Stimulated activated effector memory CD8-positive, alpha-beta T cell treated with anti-CD3 and anti-CD28 coated beads, Interleukin-12 subunit alpha, Interleukin-12 subunit beta, amount 100 ng/mL, for 72 hours (primary cell): Measurements from ENCODE around the gene PLCB1.
A peak's percentile ranks its signal among the peaks of the same experiment; 100 is the strongest.
"Not testable (repeated sequence)": the region's sequence is repeated elsewhere in the genome, so short reads cannot be mapped to it uniquely, and the experiment has no call there.

ENCODE experiments used
- ATAC-seq: fragments of 150-1000 bp; cut with Tn5 transposase; 2 replicates; pipeline ENCODE4 v1.10.0; 2021
- DNase-seq, 2 donors: peaks; one replicate each; pipeline ENCODE4 v3.0.0; 2021 to 2022; ENCODE audit warnings: low spot score in 2 of 2
- H3K27ac Mint-ChIP-seq: one replicate; pipeline ENCODE4 v1.8.0; 2022; ENCODE audit warnings: mild to moderate bottlenecking, mixed read lengths
- H3K36me3 Mint-ChIP-seq: one replicate; pipeline ENCODE4 v1.8.0; 2022; ENCODE audit warnings: mild to moderate bottlenecking, mixed read lengths
- H3K4me1 Mint-ChIP-seq: one replicate; pipeline ENCODE4 v1.8.0; 2022; ENCODE audit warnings: mixed read lengths
- H3K4me3 Mint-ChIP-seq: one replicate; pipeline ENCODE4 v1.8.0; 2022; ENCODE audit warnings: mild to moderate bottlenecking, mixed read lengths
- H3K9me3 Mint-ChIP-seq: one replicate; pipeline ENCODE4 v1.8.0; 2022; ENCODE audit warnings: mixed read lengths

The PLCB1 gene

GRCh38 chr20:8145246-8146168 is 13.4 kb downstream of the PLCB1 start:
- ATAC-seq (peak; percentile 53), DNase-seq (no peak)
- Mint-ChIP-seq H3K4me3 (peak overlapping the region; percentile 55), H3K4me1 (peaks cover 48% of the 10 kb centered on the region), H3K36me3 (no peaks in the 10 kb centered on the region), H3K9me3 (no peaks in the 10 kb centered on the region), H3K27ac (peak overlapping the region; percentile 84)

- ATAC-seq (no peak), DNase-seq (no peak)
- H3K4me3 Mint-ChIP-seq, result no peak overlapping the region
- no peaks in the 10 kb centered on the region for H3K36me3 Mint-ChIP-seq
- H3K27ac Mint-ChIP-seq, result no peak overlapping the region
- no peaks in the 10 kb centered on the region for H3K9me3 Mint-ChIP-seq
- peaks cover 58% of the 10 kb centered on the region for H3K4me1 Mint-ChIP-seq
These were observed 15.4 kb downstream of the PLCB1 start for GRCh38 chr20:8147476-8147875.

- DNase-seq, result no peak
- Mint-ChIP-seq H3K4me3 (no peak overlapping the region), H3K36me3 (no peaks in the 10 kb centered on the region), H3K27ac (no peak overlapping the region), H3K4me1 (peaks cover 58% of the 10 kb centered on the region), H3K9me3 (no peaks in the 10 kb centered on the region)
- ATAC-seq, result no peak
These were observed 16.4 kb downstream of the PLCB1 start for GRCh38 chr20:8148501-8148900.

GRCh38 chr20:8150591-8150990 is 18.5 kb downstream of the PLCB1 start:
- H3K4me1 Mint-ChIP-seq, result peaks cover 59% of the 10 kb centered on the region
- DNase-seq (no peak), ATAC-seq (no peak)
- no peak overlapping the region for H3K4me3 Mint-ChIP-seq
- no peaks in the 10 kb centered on the region for H3K36me3 Mint-ChIP-seq
- no peak overlapping the region for H3K27ac Mint-ChIP-seq
- H3K9me3 Mint-ChIP-seq, result no peaks in the 10 kb centered on the region

GRCh38 chr20:8151372-8151771 is 19.3 kb downstream of the PLCB1 start:
- Mint-ChIP-seq H3K9me3 (no peaks in the 10 kb centered on the region), H3K4me3 (peak overlapping the region; percentile 1), H3K4me1 (peaks cover 66% of the 10 kb centered on the region), H3K27ac (peak overlapping the region; percentile 26), H3K36me3 (no peaks in the 10 kb centered on the region)
- peak; percentile 60 for ATAC-seq
- no peak for DNase-seq

GRCh38 chr20:8152183-8152582 is 20.1 kb downstream of the PLCB1 start:
- H3K4me1 Mint-ChIP-seq, result peaks cover 72% of the 10 kb centered on the region
- H3K4me3 Mint-ChIP-seq, result peak overlapping the region; percentile 1
- DNase-seq (no peak), ATAC-seq (no peak)
- no peaks in the 10 kb centered on the region for H3K9me3 Mint-ChIP-seq
- no peaks in the 10 kb centered on the region for H3K36me3 Mint-ChIP-seq
- H3K27ac Mint-ChIP-seq, result peak overlapping the region; percentile 41

GRCh38 chr20:8152847-8153246 is 20.8 kb downstream of the PLCB1 start:
- ATAC-seq (peak; percentile 68), DNase-seq (no peak)
- Mint-ChIP-seq H3K27ac (peak overlapping the region; percentile 41), H3K36me3 (no peaks in the 10 kb centered on the region), H3K4me3 (peak overlapping the region; percentile 1), H3K9me3 (no peaks in the 10 kb centered on the region), H3K4me1 (peaks cover 67% of the 10 kb centered on the region)

GRCh38 chr20:8153281-8153908 is 21.3 kb downstream of the PLCB1 start:
- ATAC-seq (peak; percentile 80), DNase-seq (no peak)
- Mint-ChIP-seq H3K4me3 (peak overlapping the region; percentile 1), H3K36me3 (no peaks in the 10 kb centered on the region), H3K27ac (peak overlapping the region; percentile 41), H3K9me3 (no peaks in the 10 kb centered on the region), H3K4me1 (peaks cover 66% of the 10 kb centered on the region)

GRCh38 chr20:8154638-8155037 is 22.6 kb downstream of the PLCB1 start:
- ATAC-seq, result no peak

GRCh38 chr20:8155229-8155628 is 23.2 kb downstream of the PLCB1 start:
- Mint-ChIP-seq H3K4me1 (peaks cover 65% of the 10 kb centered on the region), H3K36me3 (no peaks in the 10 kb centered on the region), H3K9me3 (no peaks in the 10 kb centered on the region), H3K4me3 (peak overlapping the region; percentile 3), H3K27ac (no peak overlapping the region)
- no peak for ATAC-seq
- DNase-seq, result no peak

More at GRCh38 chr20:8154638-8155037, 22.6 kb downstream of the PLCB1 start:
- no peak for DNase-seq
- H3K4me1 Mint-ChIP-seq, result peaks cover 66% of the 10 kb centered on the region
- H3K27ac Mint-ChIP-seq, result peak overlapping the region; percentile 3
- peak overlapping the region; percentile 3 for H3K4me3 Mint-ChIP-seq
- H3K9me3 Mint-ChIP-seq, result no peaks in the 10 kb centered on the region
- no peaks in the 10 kb centered on the region for H3K36me3 Mint-ChIP-seq

GRCh38 chr20:8155812-8156211 is 23.7 kb downstream of the PLCB1 start:
- H3K9me3 Mint-ChIP-seq, result no peaks in the 10 kb centered on the region
- peak overlapping the region; percentile 53 for H3K27ac Mint-ChIP-seq
- ATAC-seq (no peak), DNase-seq (no peak)
- H3K36me3 Mint-ChIP-seq, result no peaks in the 10 kb centered on the region
- H3K4me1 Mint-ChIP-seq, result peaks cover 59% of the 10 kb centered on the region
- no peak overlapping the region for H3K4me3 Mint-ChIP-seq

- Mint-ChIP-seq H3K9me3 (no peaks in the 10 kb centered on the region), H3K4me1 (peaks cover 56% of the 10 kb centered on the region), H3K27ac (peak overlapping the region; percentile 53), H3K4me3 (peak overlapping the region; percentile 4), H3K36me3 (no peaks in the 10 kb centered on the region)
- ATAC-seq (peak; percentile 94), DNase-seq (no peak)
These were observed 24.4 kb downstream of the PLCB1 start for GRCh38 chr20:8156235-8157079.

GRCh38 chr20:8159217-8159616 is 27.2 kb downstream of the PLCB1 start:
- H3K4me1 Mint-ChIP-seq, result peaks cover 36% of the 10 kb centered on the region
- not testable (repeated sequence) for H3K9me3 Mint-ChIP-seq, H3K4me3 Mint-ChIP-seq, H3K36me3 Mint-ChIP-seq, H3K27ac Mint-ChIP-seq, ATAC-seq, DNase-seq

GRCh38 chr20:8161264-8162071 is 29.4 kb downstream of the PLCB1 start:
- Mint-ChIP-seq H3K27ac (peak overlapping the region; percentile 65), H3K36me3 (no peaks in the 10 kb centered on the region), H3K4me3 (peak overlapping the region; percentile 31), H3K4me1 (peaks cover 27% of the 10 kb centered on the region), H3K9me3 (no peaks in the 10 kb centered on the region)
- ATAC-seq (peak; percentile 71), DNase-seq (no peak)
